ENCODE data around the gene ZNF277. TPM values are rescaled to one million over a fixed set of nuclear protein-coding genes. Genes with fewer than 3 reads are reported as not detected.

Gene ZNF277
- total and polyA plus RNA-seq, 10 of the 15 experiments (the other 5 are each of a cell fraction or from before 2014, with no cell fraction given): 10.6 to 33.9 (median 22.0) TPM

GRCh38 chr7:112238330-112238729 lies 31.8 kb downstream of the ZNF277 start:
- CTCF ChIA-PET: interaction anchor here (0.6 kb wide), 1 partner anchor 69 kb away, joined by 3 read pairs; no protein-coding TSS in a partner anchor
- no peaks in the 10 kb centered on the region for H3K36me3 ChIP-seq (ENCODE audit: control insufficient read depth in 2 of 2, insufficient read depth in 2 of 2, low read length in 1 of 2)
- SMC1A ChIA-PET (ENCODE audit: uncharacterized antibody, unreplicated experiment): no interaction called here
- no peak for ATAC-seq
- no peak for FAIRE-seq
- no peak overlapping the region for H3K9ac ChIP-seq (ENCODE audit: control insufficient read depth, insufficient read depth, low read length)
- H3K27me3 ChIP-seq (replicated peaks in 1 of 2; ENCODE audit: control insufficient read depth in 2 of 2, insufficient read depth in 2 of 2, low read length in 1 of 2): no peaks in the 10 kb centered on the region
- H4K20me1 ChIP-seq (ENCODE audit: control insufficient read depth, insufficient read depth): no peaks in the 10 kb centered on the region
- BruUV-seq (replicated peaks): no TSS peak
- no peak overlapping the region for H2AFZ ChIP-seq (ENCODE audit: control insufficient read depth, low read depth, low read length)
- in situ Hi-C loops (cut with MboI) (no loop called here), intact Hi-C loops (cut with micrococcal nuclease; ENCODE audit: unreplicated experiment) (no loop called here)
- H3K4me1 ChIP-seq (ENCODE audit: control insufficient read depth, insufficient read depth, low read length): no peaks in the 10 kb centered on the region
- no peak overlapping the region for H3K27ac ChIP-seq (ENCODE audit: control insufficient read depth, insufficient read depth)
- RAD21 ChIA-PET (ENCODE audit: unreplicated experiment): no interaction called here
- POLR2A ChIA-PET: no interaction called here
- DNase-seq (ENCODE audit: low read depth, low spot score): no peak
- WGBS (ENCODE audit: insufficient coverage, insufficient replicate concordance, low lambda C conversion rate, missing lambda C conversion rate): 97% methylated on average over 3 of the region's 3 CpGs
- no peaks in the 10 kb centered on the region for H3K79me2 ChIP-seq (ENCODE audit: control insufficient read depth, insufficient read depth, low read length)
- no peak overlapping the region for H3K4me3 ChIP-seq
- no peaks in the 10 kb centered on the region for H3K9me3 ChIP-seq (replicated peaks; ENCODE audit: control insufficient read depth, insufficient read depth, low read length)
- H3K4me2 ChIP-seq (ENCODE audit: control insufficient read depth, insufficient read depth): no peak overlapping the region
- no peak for TF ChIP-seq PBX3 (IDR thresholded peaks at IDR 0.05; ENCODE audit: insufficient replicate concordance, low read depth, low read length)
- no peak for TF ChIP-seq ATF2 (IDR thresholded peaks at IDR 0.05; ENCODE audit: low read length)
- no peak for TF ChIP-seq FOXM1 (IDR thresholded peaks at IDR 0.05; ENCODE audit: low read depth, low read length)
- no peak for TF ChIP-seq ZBTB4 (CRISPR knock-in tag; IDR thresholded peaks at IDR 0.05)
- no peak for TF ChIP-seq SREBF1 (IDR thresholded peaks at IDR 0.05; ENCODE audit: low read length)
- no peak for TF ChIP-seq NBN (IDR thresholded peaks at IDR 0.05)
- TF ChIP-seq USF1 (IDR thresholded peaks at IDR 0.05; ENCODE audit: borderline replicate concordance, extremely low read length, insufficient read depth, low read depth, low read length): no peak
- TF ChIP-seq RAD51 (IDR thresholded peaks at IDR 0.05): no peak
- no peak for TF ChIP-seq IRF3 (IDR thresholded peaks at IDR 0.05)
- TF ChIP-seq CREB1 (IDR thresholded peaks at IDR 0.05; ENCODE audit: low read depth): no peak
- TF ChIP-seq ZBTB40 (IDR thresholded peaks at IDR 0.05; ENCODE audit: borderline replicate concordance): no peak
- TF ChIP-seq MEF2B (IDR thresholded peaks at IDR 0.05; ENCODE audit: partially characterized antibody, poor library complexity, severe bottlenecking): no peak
